ENCODE data around the gene PLA2G4E.

DNA sequence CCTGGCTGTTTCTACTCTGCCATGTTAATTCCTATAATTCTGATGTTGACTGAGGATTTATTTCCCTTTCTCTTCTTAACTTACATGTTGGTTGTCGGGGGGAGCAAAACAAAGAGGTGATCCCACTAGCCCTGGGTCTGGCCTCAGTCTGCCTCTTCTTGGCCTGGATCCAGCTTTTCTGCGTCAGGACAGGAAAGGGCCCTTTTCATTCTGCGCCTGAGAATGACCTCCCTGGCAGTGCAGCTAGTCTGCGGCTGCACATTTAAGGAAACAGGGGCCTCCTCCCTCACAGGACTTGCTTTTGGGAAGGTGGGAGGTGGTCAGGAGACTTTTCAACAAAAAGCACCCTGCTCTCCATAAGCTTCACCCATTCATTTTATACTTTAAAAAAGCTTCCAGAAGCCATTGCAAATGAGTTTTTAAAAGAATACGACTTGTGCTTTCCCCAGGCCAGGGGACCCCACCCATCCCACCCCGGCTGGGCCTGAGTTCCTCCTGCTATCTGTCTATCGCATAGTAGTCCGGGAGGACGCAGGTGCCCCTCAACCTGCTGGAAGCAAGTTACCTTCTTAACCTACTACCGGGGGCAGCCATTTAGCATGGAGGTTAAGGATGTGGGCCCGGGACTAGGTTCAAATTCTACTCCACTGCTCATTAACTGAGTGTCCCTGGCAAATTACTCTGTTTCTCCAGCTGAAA, 27.2 kb downstream of the PLA2G4E start:
- TF ChIP-seq ZFP3 (CRISPR knock-in tag; IDR thresholded peaks at IDR 0.05) (no peak), ZC3H10 (CRISPR knock-in tag; IDR thresholded peaks at IDR 0.05) (no peak), OSR1 (CRISPR knock-in tag; IDR thresholded peaks at IDR 0.05) (no peak), ARNTL (CRISPR knock-in tag; IDR thresholded peaks at IDR 0.05; ENCODE audit: borderline replicate concordance, low read depth) (no peak), ISL1 (CRISPR knock-in tag; IDR thresholded peaks at IDR 0.05) (no peak), TCF4 (CRISPR knock-in tag; IDR thresholded peaks at IDR 0.05; ENCODE audit: borderline replicate concordance) (no peak), TOX (CRISPR knock-in tag; IDR thresholded peaks at IDR 0.05; ENCODE audit: borderline replicate concordance) (no peak), ZNF565 (CRISPR knock-in tag; conservative IDR thresholded peaks at IDR 0.05; ENCODE audit: low read depth) (no peak), ZFP30 (CRISPR knock-in tag; IDR thresholded peaks at IDR 0.05) (no peak), ESRRG (CRISPR knock-in tag; IDR thresholded peaks at IDR 0.05) (no peak)
- TF ChIP-seq, protein P1, sequence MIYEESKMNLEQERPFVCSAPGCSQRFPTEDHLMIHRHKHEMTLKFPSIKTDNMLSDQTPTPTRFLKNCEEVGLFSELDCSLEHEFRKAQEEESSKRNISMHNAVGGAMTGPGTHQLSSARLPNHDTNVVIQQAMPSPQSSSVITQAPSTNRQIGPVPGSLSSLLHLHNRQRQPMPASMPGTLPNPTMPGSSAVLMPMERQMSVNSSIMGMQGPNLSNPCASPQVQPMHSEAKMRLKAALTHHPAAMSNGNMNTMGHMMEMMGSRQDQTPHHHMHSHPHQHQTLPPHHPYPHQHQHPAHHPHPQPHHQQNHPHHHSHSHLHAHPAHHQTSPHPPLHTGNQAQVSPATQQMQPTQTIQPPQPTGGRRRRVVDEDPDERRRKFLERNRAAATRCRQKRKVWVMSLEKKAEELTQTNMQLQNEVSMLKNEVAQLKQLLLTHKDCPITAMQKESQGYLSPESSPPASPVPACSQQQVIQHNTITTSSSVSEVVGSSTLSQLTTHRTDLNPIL (CRISPR knock-in tag; IDR thresholded peaks at IDR 0.05; ENCODE audit: low read depth) = no peak
